Measurements from ENCODE around the gene CD52. TPM values are rescaled to one million over a fixed set of nuclear protein-coding genes. Genes with fewer than 3 reads are reported as not detected.
A peak's percentile ranks its signal among the peaks of the same experiment; 100 is the strongest.

Gene CD52
- total and polyA plus RNA-seq, 4 donors: 6.8 to 600 (median 320) TPM

DNA sequence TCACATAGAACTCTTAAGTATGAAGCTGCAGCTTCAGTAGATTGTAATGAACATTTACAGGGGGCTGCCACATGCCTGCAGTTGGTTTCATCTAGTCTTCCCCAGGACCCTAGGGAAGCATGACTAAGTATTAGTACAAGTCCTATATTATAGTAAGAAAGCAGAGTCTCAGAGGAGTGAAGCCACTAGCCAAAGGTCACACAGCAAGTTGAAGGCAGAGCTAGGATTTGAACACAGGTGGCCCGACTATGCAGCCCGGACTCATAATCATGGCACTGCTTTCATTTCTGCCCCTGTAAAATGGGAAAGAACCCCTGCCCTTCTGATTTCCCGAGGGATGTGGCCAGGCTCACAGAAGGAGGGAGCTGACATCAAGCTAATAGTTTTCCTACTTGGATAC is 44.6 kb downstream of the CD52 start:
- no peak for DNase-seq
- H3K27me3 ChIP-seq (ENCODE audit: control insufficient read depth in 3 of 3, insufficient read depth in 3 of 3, low read length in 2 of 3): peaks cover 11 to 38% (median 26%) of the 10 kb centered on the region in 3 donors

GRCh38 chr1:26363549-26364448 is 46.0 kb downstream of the CD52 start:
- Histone ChIP-seq H3K36me3 (ENCODE audit: control insufficient read depth in 4 of 4, insufficient read depth in 4 of 4, low read length in 4 of 4) (no peaks in the 10 kb centered on the region), H3K27me3 (ENCODE audit: control insufficient read depth in 3 of 3, insufficient read depth in 3 of 3, low read length in 2 of 3) (peaks cover 11 to 31% (median 19%) of the 10 kb centered on the region in 3 donors), H3K9me3 (ENCODE audit: control insufficient read depth in 4 of 4, insufficient read depth in 3 of 4, low read length in 3 of 4) (no peaks in the 10 kb centered on the region), H3K4me3 (no peak overlapping the region), H3K9ac (ENCODE audit: insufficient read depth in 1 of 2, low read length in 2 of 2) (no peak overlapping the region), H3K4me1 (ENCODE audit: control insufficient read depth in 5 of 5, insufficient read depth in 5 of 5, low read length in 5 of 5) (peaks cover 0 to 6% (median 0%) of the 10 kb centered on the region in 5 donors), H3K27ac (ENCODE audit: low read depth in 1 of 2, low read length in 1 of 2) (no peak overlapping the region)
- ATAC-seq (ENCODE audit: insufficient read depth, low FRiP score) (peak; percentile 78), DNase-seq (peak; percentile 71 to 78 (median 71))
- peak; percentile 78 for TF ChIP-seq CTCF (IDR thresholded peaks at IDR 0.05; ENCODE audit: control extremely low read depth, extremely low read depth)
- WGBS, 2 donors: 34 to 39% methylated on average over 26 of the region's 26 CpGs

More for the DNA sequence above, 44.6 kb downstream of the CD52 start:
- Histone ChIP-seq H3K27ac (ENCODE audit: low read depth in 1 of 2, low read length in 1 of 2) (no peak overlapping the region), H3K9ac (ENCODE audit: insufficient read depth in 1 of 2, low read length in 2 of 2) (no peak overlapping the region), H3K36me3 (ENCODE audit: control insufficient read depth in 4 of 4, insufficient read depth in 4 of 4, low read length in 4 of 4) (no peaks in the 10 kb centered on the region), H3K9me3 (ENCODE audit: control insufficient read depth in 4 of 4, insufficient read depth in 3 of 4, low read length in 3 of 4) (no peaks in the 10 kb centered on the region), H3K4me1 (ENCODE audit: control insufficient read depth in 5 of 5, insufficient read depth in 5 of 5, low read length in 5 of 5) (peaks cover 0 to 6% (median 0%) of the 10 kb centered on the region in 5 donors), H3K4me3 (no peak overlapping the region)
- no peak for ATAC-seq (ENCODE audit: insufficient read depth, low FRiP score)
- TF ChIP-seq CTCF (IDR thresholded peaks at IDR 0.05; ENCODE audit: control extremely low read depth, extremely low read depth): no peak
- 91 to 93% methylated on average over 3 of the region's 3 CpGs for WGBS, 2 donors

GRCh38 chr1:26364956-26365355 is 47.2 kb downstream of the CD52 start:
- H3K27me3 ChIP-seq (ENCODE audit: control insufficient read depth in 3 of 3, insufficient read depth in 3 of 3, low read length in 2 of 3): peaks cover 11 to 20% (median 16%) of the 10 kb centered on the region in 3 donors
- no peak for TF ChIP-seq CTCF (IDR thresholded peaks at IDR 0.05; ENCODE audit: control extremely low read depth, extremely low read depth)
- H3K4me3 ChIP-seq: no peak overlapping the region
- peak; percentile 14 to 64 (median 32) for DNase-seq
- no peak overlapping the region for H3K9ac ChIP-seq (ENCODE audit: insufficient read depth in 1 of 2, low read length in 2 of 2)
- no peak for ATAC-seq (ENCODE audit: insufficient read depth, low FRiP score)
- peaks cover 0 to 6% (median 0%) of the 10 kb centered on the region in 5 donors for H3K4me1 ChIP-seq (ENCODE audit: control insufficient read depth in 5 of 5, insufficient read depth in 5 of 5, low read length in 5 of 5)
- no peaks in the 10 kb centered on the region for H3K36me3 ChIP-seq (ENCODE audit: control insufficient read depth in 4 of 4, insufficient read depth in 4 of 4, low read length in 4 of 4)
- H3K9me3 ChIP-seq (ENCODE audit: control insufficient read depth in 4 of 4, insufficient read depth in 3 of 4, low read length in 3 of 4): no peaks in the 10 kb centered on the region
- 20 to 32% methylated on average over 9 of the region's 9 CpGs for WGBS, 2 donors
- no peak overlapping the region for H3K27ac ChIP-seq (ENCODE audit: low read depth in 1 of 2, low read length in 1 of 2)
